ENCODE measurements around the gene FBN1. TPM values are rescaled to one million over a fixed set of nuclear protein-coding genes. Genes with fewer than 3 reads are reported as not detected.

Gene FBN1
- total RNA-seq, 2 donors from 2014 or later, result 57.1 to 84.9 TPM

DNA sequence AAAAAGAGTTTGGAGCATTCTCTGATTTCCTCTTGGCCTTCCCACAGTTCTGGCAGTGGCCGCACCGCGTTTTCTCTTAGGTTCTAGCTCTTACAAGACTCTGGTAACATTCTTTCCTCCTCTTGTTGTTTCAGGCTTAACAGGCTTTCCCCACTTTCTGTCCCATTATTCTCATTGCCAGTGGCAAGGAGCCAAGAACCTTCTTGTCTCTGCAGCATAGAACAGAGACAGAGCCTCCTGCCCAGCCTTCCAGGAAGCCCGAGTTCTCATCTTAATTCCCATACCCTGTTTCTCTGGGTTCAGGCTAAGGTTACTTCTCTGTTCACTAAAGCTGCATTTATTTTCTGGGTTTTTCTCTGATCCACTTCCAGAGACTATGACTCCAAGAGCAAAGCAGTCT, 253.2 kb downstream of the FBN1 start:
- Histone ChIP-seq H3K9me3 (no peaks in the 10 kb centered on the region), H3K4me3 (no peak overlapping the region), H3K27me3 (no peaks in the 10 kb centered on the region), H3K36me3 (no peaks in the 10 kb centered on the region), H3K27ac (peak overlapping the region; percentile 68 to 73), H3K4me1 (peaks cover 0 to 53% of the 10 kb centered on the region in 2 donors)
- TF ChIP-seq, protein P1, sequence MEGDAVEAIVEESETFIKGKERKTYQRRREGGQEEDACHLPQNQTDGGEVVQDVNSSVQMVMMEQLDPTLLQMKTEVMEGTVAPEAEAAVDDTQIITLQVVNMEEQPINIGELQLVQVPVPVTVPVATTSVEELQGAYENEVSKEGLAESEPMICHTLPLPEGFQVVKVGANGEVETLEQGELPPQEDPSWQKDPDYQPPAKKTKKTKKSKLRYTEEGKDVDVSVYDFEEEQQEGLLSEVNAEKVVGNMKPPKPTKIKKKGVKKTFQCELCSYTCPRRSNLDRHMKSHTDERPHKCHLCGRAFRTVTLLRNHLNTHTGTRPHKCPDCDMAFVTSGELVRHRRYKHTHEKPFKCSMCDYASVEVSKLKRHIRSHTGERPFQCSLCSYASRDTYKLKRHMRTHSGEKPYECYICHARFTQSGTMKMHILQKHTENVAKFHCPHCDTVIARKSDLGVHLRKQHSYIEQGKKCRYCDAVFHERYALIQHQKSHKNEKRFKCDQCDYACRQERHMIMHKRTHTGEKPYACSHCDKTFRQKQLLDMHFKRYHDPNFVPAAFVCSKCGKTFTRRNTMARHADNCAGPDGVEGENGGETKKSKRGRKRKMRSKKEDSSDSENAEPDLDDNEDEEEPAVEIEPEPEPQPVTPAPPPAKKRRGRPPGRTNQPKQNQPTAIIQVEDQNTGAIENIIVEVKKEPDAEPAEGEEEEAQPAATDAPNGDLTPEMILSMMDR (IDR thresholded peaks at IDR 0.05), result no peak
- DNase-seq (ENCODE audit: low spot score), result peak; percentile 82

DNA sequence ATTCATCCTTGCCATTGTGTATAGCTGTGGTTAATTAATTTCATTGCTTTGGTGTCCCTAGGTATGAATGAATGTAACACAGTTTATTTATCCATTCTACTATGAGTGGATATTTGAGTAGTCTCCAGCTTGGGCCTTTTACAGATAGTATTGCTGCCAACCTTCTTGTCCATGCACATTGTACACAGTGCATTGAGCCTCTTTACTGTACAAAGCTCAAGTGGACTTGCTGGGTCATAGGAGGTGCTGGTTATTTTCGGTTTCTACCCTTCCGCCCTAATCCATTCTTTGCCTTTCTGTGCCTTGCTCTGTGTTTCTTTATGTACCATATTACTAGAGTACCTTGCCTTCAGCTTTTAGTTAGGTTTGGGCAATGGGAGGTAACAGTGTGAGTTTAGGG, 253.6 kb downstream of the FBN1 start:
- Histone ChIP-seq H3K27me3 (no peaks in the 10 kb centered on the region), H3K4me3 (no peak overlapping the region), H3K4me1 (peaks cover 0 to 53% of the 10 kb centered on the region in 2 donors), H3K9me3 (no peaks in the 10 kb centered on the region), H3K36me3 (no peaks in the 10 kb centered on the region), H3K27ac (peak overlapping the region; percentile 68 to 73)
- TF ChIP-seq, protein P1 (IDR thresholded peaks at IDR 0.05), result no peak
- no peak for DNase-seq (ENCODE audit: low spot score)

DNA sequence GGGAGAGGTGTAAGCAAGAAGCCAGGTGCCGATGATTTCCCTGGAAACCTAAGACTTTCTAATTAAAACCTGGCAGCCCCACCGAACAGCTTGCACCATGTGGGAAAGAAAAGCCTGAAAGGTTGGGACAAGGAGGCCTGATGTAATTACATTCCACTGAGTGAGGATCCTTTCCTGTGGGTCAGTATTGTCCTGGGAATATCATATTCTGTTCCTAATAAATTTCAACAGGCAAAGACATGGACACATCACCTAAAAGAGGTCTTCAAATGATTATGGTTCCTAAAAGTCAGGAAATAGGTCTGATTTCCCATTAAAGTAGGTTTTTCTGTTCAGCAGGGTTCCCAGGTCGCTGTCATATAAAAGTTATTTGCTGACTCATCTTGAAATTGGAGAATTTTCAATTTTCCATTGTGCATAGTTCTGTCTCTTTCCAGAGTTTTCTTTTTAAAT, 255.8 kb downstream of the FBN1 start:
- peak overlapping the region; percentile 57 to 67 for H3K27ac ChIP-seq
- peaks cover 0 to 34% of the 10 kb centered on the region in 2 donors for H3K4me1 ChIP-seq
- H3K4me3 ChIP-seq, result no peak overlapping the region

DNA sequence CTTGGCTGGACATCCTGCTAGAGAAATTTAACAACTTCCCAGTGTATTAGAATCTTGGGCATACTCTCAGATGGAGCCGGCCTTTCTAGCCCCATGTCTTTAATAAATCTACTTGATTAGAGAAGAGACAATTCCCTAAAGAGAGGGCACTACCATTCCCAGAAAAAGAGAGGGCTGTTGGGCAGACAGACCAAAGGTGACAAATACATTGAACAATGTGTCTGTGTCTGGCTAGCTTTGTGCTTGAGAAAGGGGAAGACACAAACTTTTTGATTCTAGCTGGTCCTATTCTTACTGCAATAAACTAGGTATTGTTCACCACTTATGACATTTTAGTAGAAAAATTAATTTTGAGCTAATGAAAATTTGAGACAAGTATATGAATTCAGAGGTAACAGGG, 256.6 kb downstream of the FBN1 start:
- TF ChIP-seq, protein P1 (IDR thresholded peaks at IDR 0.05), result no peak
- H3K9me3 ChIP-seq, result no peaks in the 10 kb centered on the region
- DNase-seq (ENCODE audit: low spot score), result no peak
- no peak overlapping the region for H3K4me3 ChIP-seq
- peak overlapping the region; percentile 57 to 67 for H3K27ac ChIP-seq
- H3K27me3 ChIP-seq, result no peaks in the 10 kb centered on the region
- H3K4me1 ChIP-seq, result peaks cover 0 to 26% of the 10 kb centered on the region in 2 donors
- H3K36me3 ChIP-seq, result no peaks in the 10 kb centered on the region

More for the DNA sequence above, 255.8 kb downstream of the FBN1 start:
- no peaks in the 10 kb centered on the region for H3K27me3 ChIP-seq
- TF ChIP-seq, protein P1 (IDR thresholded peaks at IDR 0.05), result no peak
- H3K9me3 ChIP-seq, result no peaks in the 10 kb centered on the region
- no peak for DNase-seq (ENCODE audit: low spot score)
- H3K36me3 ChIP-seq, result no peaks in the 10 kb centered on the region

DNA sequence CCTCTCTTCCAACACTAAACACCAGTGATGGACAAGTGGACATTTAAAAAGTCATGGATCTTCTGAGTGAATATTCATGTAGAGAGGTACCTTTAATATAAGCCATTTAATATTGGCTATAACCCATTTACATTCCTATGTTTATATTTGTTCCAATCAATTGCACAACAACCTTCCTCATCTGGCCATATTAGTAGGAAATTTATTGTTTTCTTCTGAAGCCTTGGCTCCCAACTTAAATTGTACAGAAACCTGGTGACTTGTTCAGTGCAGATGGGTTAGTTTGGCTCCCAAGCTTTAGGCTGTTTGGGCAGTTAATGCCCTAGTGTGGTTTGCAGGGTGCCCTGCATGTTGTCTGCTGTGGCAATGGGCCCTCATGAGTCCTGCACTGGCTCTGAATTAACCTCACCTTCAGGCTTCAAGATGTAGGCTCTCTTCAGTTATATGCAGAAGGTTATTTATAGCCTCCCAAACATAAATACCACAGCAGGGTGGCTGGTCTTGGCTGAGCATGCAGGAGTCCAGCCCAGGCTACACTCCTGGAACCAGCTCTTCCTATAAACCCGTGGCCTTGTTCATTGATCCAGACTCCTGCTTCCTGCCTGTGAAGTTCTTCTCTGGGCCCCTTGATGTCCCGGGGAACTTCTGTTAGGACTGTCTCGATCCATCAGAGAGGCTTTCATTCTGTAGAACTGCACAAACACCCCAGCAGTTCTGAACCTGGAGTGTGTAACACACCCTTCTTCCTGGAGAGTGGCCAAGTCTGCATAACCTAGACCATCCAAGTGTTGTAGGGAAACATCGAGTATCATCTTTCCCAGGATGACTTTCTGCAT, 257.3 kb downstream of the FBN1 start:
- no peak for DNase-seq (ENCODE audit: low spot score)
- Histone ChIP-seq H3K4me1 (peaks cover 0 to 26% of the 10 kb centered on the region in 2 donors), H3K27ac (no peak overlapping the region)

More for the DNA sequence above, 257.3 kb downstream of the FBN1 start:
- Histone ChIP-seq H3K27me3 (no peaks in the 10 kb centered on the region), H3K36me3 (no peaks in the 10 kb centered on the region), H3K9me3 (no peaks in the 10 kb centered on the region), H3K4me3 (no peak overlapping the region)
- TF ChIP-seq, protein P1 (IDR thresholded peaks at IDR 0.05), result no peak

Data from right atrium auricular region (tissue), 2 donors.